Naive thymus-derived CD4-positive, alpha-beta T cell (primary cell): ENCODE data around the gene MYO10. TPM values are rescaled to one million over a fixed set of nuclear protein-coding genes. Genes with fewer than 3 reads are reported as not detected.

Experiments used
- ATAC-seq: fragments of 150-1000 bp; cut with Tn5 transposase; 2 replicates; pipeline ENCODE4 v1.10.0; 2021; ENCODE audit warnings: mild to moderate bottlenecking, moderate library complexity
- CTCF ChIA-PET: fragments of 350-600 bp; sonication (Branson Sonifier 250); formaldehyde crosslinking; loops from one replicate; lab custom pipeline; 2021; ENCODE audit warnings: antibody characterized with exemption; lab: Charles Lee
- POLR2A ChIA-PET: fragments of 350-600 bp; sonication (Branson Sonifier 250); formaldehyde crosslinking; loops from one replicate; lab custom pipeline; 2021; ENCODE audit warnings: antibody characterized with exemption, inconsistent platforms; lab: Charles Lee
- DNase-seq, 9 donors: peaks; one replicate each; pipeline versions ENCODE4 v3.0.0 to v3.0.0-alpha.2; 2020 to 2022; ENCODE audit warnings: mixed read lengths in 1 of 9
- H3K27ac ChIP-seq: one replicate; pipeline ENCODE4 v1.7.0; 2013; ENCODE audit warnings: mild to moderate bottlenecking, low read depth, low read length, moderate library complexity
- H3K27me3 ChIP-seq, 2 donors: one replicate each; pipeline ENCODE4 v1.7.0; 2013; ENCODE audit warnings: low read length in 2 of 2, mild to moderate bottlenecking in 2 of 2, moderate library complexity in 2 of 2; ENCODE audit not compliant: control insufficient read depth in 2 of 2, insufficient read depth in 2 of 2
- H3K36me3 ChIP-seq, 3 experiments: 1 replicate in 2 of 3; 2 replicates in 1 of 3; pipeline ENCODE4 v1.7.0; 2013; ENCODE audit warnings: low read length in 3 of 3, mild to moderate bottlenecking in 3 of 3, moderate library complexity in 1 of 3; ENCODE audit not compliant: insufficient read depth in 3 of 3, control insufficient read depth in 2 of 3
- H3K4me1 ChIP-seq, 2 donors: one replicate each; pipeline ENCODE4 v1.7.0; 2013; ENCODE audit warnings: low read length in 2 of 2, mild to moderate bottlenecking in 2 of 2, moderate library complexity in 1 of 2; ENCODE audit not compliant: control insufficient read depth in 2 of 2, insufficient read depth in 2 of 2
- H3K4me3 ChIP-seq: 2 replicates; pipeline ENCODE4 v1.7.0; 2013; ENCODE audit warnings: mild to moderate bottlenecking, low read length
- H3K9me3 ChIP-seq, 3 experiments: 1 replicate in 2 of 3; 2 replicates in 1 of 3; pipeline ENCODE4 v1.7.0; 2013; ENCODE audit warnings: low read length in 3 of 3; ENCODE audit not compliant: control insufficient read depth in 2 of 3
- H3K27ac Mint-ChIP-seq, 9 donors: one replicate each; pipeline ENCODE4 v1.8.0; 2020 to 2022; ENCODE audit warnings: mixed read lengths in 9 of 9, mild to moderate bottlenecking in 8 of 9, moderate library complexity in 5 of 9, inconsistent platforms in 2 of 9
- H3K27me3 Mint-ChIP-seq, 5 donors: one replicate each; pipeline ENCODE4 v1.8.0; 2021 to 2022; ENCODE audit warnings: mixed read lengths in 5 of 5, mild to moderate bottlenecking in 1 of 5
- H3K36me3 Mint-ChIP-seq, 5 donors: one replicate each; pipeline ENCODE4 v1.8.0; 2020 to 2022; ENCODE audit warnings: mixed read lengths in 5 of 5, mild to moderate bottlenecking in 3 of 5, inconsistent platforms in 1 of 5
- H3K4me1 Mint-ChIP-seq, 7 donors: one replicate each; pipeline ENCODE4 v1.8.0; 2020 to 2022; ENCODE audit warnings: mixed read lengths in 7 of 7, mild to moderate bottlenecking in 3 of 7, inconsistent platforms in 1 of 7
- H3K4me3 Mint-ChIP-seq, 10 donors: one replicate each; pipeline ENCODE4 v1.8.0; 2020 to 2022; ENCODE audit warnings: mild to moderate bottlenecking in 10 of 10, mixed read lengths in 10 of 10, moderate library complexity in 6 of 10, inconsistent platforms in 2 of 10
- H3K9me3 Mint-ChIP-seq, 11 donors: one replicate each; pipeline ENCODE4 v1.8.0; 2020 to 2022; ENCODE audit warnings: mixed read lengths in 11 of 11, mild to moderate bottlenecking in 4 of 11, inconsistent platforms in 1 of 11, moderate library complexity in 1 of 11
- intact Hi-C, 2 donors: fragments of 100-400 bp; cut with micrococcal nuclease; formaldehyde crosslinking; loops; one replicate each; pipeline ENCODE4 v1.15.1; 2023
- polyA plus RNA-seq, 2 donors: library from polyadenylated mRNA; unstranded; fragments of 300-500 nt; fragmentation: Illumina TruSeq; gene quantifications; one replicate each; pipeline ENCODE4 v1.2.3, GENCODE V29; 2021
- total RNA-seq, 6 experiments: library from RNA in 5 of 6; stranded (reverse) in 5 of 6; gene quantifications; 1 replicate in 5 of 6; 2 replicates in 1 of 6; pipeline ENCODE4 v1.2.3 and lab custom pipeline; 2021 to 2026

MYO10 gene
- total and polyA plus RNA-seq, 7 experiments from 2014 or later, result 0.02 to 1.0 TPM; not detected in 5

DNA sequence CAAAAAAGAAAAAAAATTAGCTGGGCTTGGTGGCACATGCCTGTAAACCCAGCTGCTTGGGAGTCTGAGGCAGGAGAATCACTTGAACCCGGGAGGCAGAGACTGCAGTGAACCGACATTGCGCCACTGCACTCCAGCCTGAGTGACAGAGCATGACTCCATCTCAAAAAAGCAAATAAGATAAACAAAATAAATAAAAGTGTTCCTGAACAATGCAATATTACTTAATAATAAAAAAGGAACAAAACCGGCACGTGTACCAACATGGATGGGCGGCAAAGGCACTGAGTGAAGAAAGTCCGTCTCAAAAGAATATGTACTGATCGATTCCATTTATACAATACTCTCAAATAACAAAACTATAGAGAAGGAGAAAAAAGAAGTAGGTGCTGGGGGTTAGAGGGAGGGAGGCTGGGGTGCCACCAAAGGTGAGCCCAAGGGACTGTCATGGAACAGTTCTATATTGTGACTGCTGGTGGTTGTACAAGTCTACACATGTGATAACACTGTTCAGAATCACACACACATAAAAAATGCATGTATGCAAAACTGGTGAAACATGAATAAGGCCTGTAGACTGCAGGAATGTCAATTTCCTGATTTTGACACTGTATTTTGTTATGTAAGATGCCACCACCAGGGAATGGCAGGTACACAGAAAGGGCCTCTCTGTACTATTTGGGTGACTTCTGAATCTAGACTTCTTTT lies 15.8 kb downstream of the MYO10 start:
- Histone ChIP-seq H3K4me1 (no peaks in the 10 kb centered on the region), H3K36me3 (no peaks in the 10 kb centered on the region), H3K4me3 (no peak overlapping the region), H3K27me3 (no peaks in the 10 kb centered on the region), H3K27ac (no peak overlapping the region), H3K9me3 (no peaks in the 10 kb centered on the region)
- peaks cover 0 to 5% (median 3%) of the 10 kb centered on the region in 5 donors for H3K27me3 Mint-ChIP-seq
- H3K36me3 Mint-ChIP-seq, result no peaks in the 10 kb centered on the region
- H3K4me1 Mint-ChIP-seq, result no peaks in the 10 kb centered on the region
- ChIA-PET POLR2A (no interaction called here), CTCF (no interaction called here)
- H3K27ac Mint-ChIP-seq, result no peak overlapping the region
- no peak overlapping the region for H3K4me3 Mint-ChIP-seq
- intact Hi-C loops, result no loop called here
- DNase-seq, result no peak
- peaks cover 0 to 7% (median 0%) of the 10 kb centered on the region in 11 donors for H3K9me3 Mint-ChIP-seq
- no peak for ATAC-seq

DNA sequence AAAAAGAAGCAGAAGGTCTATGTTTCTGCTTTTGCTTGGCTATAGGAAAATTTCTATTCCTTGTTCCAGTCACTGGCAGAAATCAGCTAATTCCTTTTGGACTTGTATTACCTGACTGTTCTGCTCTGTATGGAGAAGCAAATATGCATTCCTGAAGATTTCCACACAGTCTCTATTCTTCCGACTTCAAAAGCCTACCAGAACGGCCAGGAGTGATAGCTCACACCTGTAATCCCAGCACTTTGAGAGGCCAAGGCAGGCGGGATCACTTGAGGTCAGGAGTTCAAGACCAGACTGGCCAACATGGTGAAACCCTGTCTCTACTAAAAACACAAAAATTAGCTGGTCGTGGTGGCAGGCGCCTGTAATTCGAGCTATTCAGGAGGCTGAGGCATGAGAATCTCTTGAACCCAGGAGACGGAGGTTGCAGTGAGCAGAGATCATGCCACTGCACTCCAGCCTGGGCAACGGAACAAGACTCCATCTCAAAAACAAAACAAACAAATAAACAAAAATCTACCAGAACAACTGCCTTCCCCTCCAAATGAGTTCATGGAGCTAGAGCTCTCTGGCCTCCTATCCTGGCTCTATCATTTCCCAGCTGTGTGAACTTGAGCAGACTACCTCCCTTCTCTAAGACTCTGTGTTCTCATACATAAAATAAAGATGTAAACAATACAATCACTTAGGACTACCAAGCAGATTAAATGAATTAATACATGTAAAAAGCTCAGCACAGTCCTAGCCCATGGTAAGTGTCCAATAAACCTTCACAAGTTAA lies 17.0 kb downstream of the MYO10 start:
- H3K4me1 ChIP-seq, result no peaks in the 10 kb centered on the region
- Mint-ChIP-seq H3K4me1 (no peaks in the 10 kb centered on the region), H3K27ac (no peak overlapping the region), H3K27me3 (peaks cover 0 to 5% (median 3%) of the 10 kb centered on the region in 5 donors), H3K9me3 (peaks cover 0 to 7% (median 0%) of the 10 kb centered on the region in 11 donors), H3K4me3 (no peak overlapping the region), H3K36me3 (no peaks in the 10 kb centered on the region)
- intact Hi-C loops, result no loop called here
- DNase-seq (no peak), ATAC-seq (no peak)
- H3K4me3 ChIP-seq, result no peak overlapping the region
- no peak overlapping the region for H3K27ac ChIP-seq
- H3K27me3 ChIP-seq, result no peaks in the 10 kb centered on the region
- no peaks in the 10 kb centered on the region for H3K9me3 ChIP-seq
- ChIA-PET CTCF (no interaction called here), POLR2A (no interaction called here)
- H3K36me3 ChIP-seq, result no peaks in the 10 kb centered on the region

DNA sequence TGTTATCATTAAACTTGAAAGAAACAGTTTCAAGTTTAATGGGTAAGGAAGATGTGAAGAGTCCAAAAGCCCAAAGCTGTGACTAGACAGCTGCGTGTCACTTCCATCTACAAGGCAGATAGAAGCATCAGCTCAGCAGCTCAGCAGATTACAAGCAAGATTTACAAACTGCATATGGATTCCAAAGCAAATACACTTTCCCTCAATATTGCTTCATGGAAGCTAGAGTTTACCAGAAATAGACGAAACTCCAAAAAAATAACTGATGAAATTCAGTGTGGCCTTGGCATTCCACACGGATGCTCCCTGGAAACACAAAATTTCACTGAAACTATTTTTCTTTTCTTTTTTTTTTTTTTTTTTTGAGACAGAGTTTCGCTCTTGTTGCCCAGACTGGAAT lies 17.9 kb downstream of the MYO10 start:
- Histone ChIP-seq H3K27ac (no peak overlapping the region), H3K9me3 (no peaks in the 10 kb centered on the region), H3K36me3 (no peaks in the 10 kb centered on the region), H3K27me3 (no peaks in the 10 kb centered on the region), H3K4me1 (no peaks in the 10 kb centered on the region), H3K4me3 (no peak overlapping the region)
- no peak for ATAC-seq
- Mint-ChIP-seq H3K4me1 (no peaks in the 10 kb centered on the region), H3K9me3 (peaks cover 0 to 7% (median 0%) of the 10 kb centered on the region in 11 donors), H3K36me3 (no peaks in the 10 kb centered on the region), H3K27ac (no peak overlapping the region), H3K4me3 (no peak overlapping the region), H3K27me3 (peaks cover 0 to 11% (median 3%) of the 10 kb centered on the region in 5 donors)
- ChIA-PET CTCF (no interaction called here), POLR2A (no interaction called here)
- intact Hi-C loops, result no loop called here
- no peak for DNase-seq

DNA sequence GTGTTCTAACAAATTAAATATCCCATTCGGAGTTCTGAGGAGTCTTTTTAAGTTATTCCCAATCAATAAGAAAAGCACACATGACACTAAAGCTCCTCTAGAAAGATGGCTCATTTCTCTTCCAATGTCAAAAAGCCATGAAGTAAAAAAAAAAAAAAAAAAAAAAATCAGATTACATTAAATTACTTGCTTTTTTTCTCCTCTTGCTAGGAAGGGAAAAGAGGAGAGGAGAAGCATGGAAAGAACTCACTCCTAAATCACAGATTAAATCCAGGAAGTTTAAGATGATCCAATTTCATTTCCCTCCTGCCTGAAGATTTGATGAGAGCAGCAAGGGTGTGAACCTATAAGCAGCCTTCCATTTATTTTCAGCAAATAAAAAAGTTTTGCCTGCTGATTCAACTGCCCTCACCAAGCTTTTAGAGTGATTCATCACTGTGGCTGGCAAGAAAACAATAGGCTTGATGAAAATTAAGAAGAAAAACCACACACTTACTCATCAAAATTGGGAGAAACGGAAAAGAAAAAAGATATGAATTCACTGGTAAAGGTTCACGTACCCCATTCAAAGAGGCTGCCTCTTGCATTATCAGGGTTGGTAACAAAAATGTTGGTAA lies 19.7 kb downstream of the MYO10 start:
- Histone ChIP-seq H3K9me3 (no peaks in the 10 kb centered on the region), H3K4me3 (no peak overlapping the region), H3K36me3 (no peaks in the 10 kb centered on the region), H3K4me1 (no peaks in the 10 kb centered on the region), H3K27me3 (no peaks in the 10 kb centered on the region), H3K27ac (no peak overlapping the region)
- DNase-seq (no peak), ATAC-seq (no peak)
- Mint-ChIP-seq H3K4me3 (no peak overlapping the region), H3K9me3 (peaks cover 0 to 8% (median 0%) of the 10 kb centered on the region in 11 donors), H3K4me1 (no peaks in the 10 kb centered on the region), H3K36me3 (no peaks in the 10 kb centered on the region), H3K27me3 (peaks cover 0 to 16% (median 3%) of the 10 kb centered on the region in 5 donors), H3K27ac (no peak overlapping the region)
- POLR2A ChIA-PET, result no interaction called here
- CTCF ChIA-PET, result no interaction called here
- intact Hi-C loops, result no loop called here

DNA sequence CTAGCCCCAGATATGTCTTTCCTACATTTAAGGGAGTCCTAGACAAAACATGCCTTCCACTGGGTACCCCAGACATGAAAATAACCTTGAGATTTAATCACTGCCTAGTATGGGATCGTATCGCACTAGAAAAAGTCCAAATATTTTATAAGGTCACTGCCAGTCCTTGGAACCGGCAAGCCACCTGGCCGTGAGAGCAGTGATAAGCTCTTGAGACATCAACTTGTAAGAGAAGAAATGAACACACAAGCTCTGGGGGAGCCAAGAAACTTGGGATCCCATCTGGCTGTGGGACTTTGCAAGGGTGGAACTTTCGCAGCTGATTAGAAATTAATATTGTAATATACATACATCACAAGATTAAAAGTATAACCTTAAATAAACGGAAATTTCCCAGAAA lies 21.5 kb downstream of the MYO10 start:
- Histone ChIP-seq H3K9me3 (no peaks in the 10 kb centered on the region), H3K36me3 (no peaks in the 10 kb centered on the region), H3K27ac (no peak overlapping the region), H3K4me3 (no peak overlapping the region), H3K27me3 (no peaks in the 10 kb centered on the region), H3K4me1 (no peaks in the 10 kb centered on the region)
- Mint-ChIP-seq H3K27me3 (peaks cover 0 to 16% (median 3%) of the 10 kb centered on the region in 5 donors), H3K4me1 (no peaks in the 10 kb centered on the region), H3K9me3 (peaks cover 0 to 8% (median 0%) of the 10 kb centered on the region in 11 donors), H3K36me3 (no peaks in the 10 kb centered on the region), H3K27ac (no peak overlapping the region), H3K4me3 (no peak overlapping the region)
- ChIA-PET POLR2A (no interaction called here), CTCF (no interaction called here)
- ATAC-seq (no peak), DNase-seq (no peak)
- intact Hi-C loops, result no loop called here

DNA sequence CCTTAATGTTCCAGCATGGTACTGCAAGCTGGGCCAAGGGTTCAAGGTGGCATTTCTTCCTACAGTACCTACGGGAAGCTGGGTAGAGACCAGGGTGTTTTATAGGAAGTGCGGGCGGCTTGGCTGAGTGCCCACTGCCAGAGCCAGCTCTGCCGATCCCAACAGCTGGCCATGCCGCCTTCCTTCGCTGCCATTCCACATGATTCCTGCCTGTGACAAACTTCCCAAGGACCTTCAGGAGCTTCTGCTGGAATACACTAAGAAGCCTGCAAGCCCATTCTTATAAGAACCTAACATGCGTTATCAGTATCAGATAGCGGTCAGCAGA lies 22.0 kb downstream of the MYO10 start:
- Mint-ChIP-seq H3K9me3 (peaks cover 0 to 6% (median 0%) of the 10 kb centered on the region in 11 donors), H3K27ac (no peak overlapping the region), H3K27me3 (peaks cover 0 to 11% (median 3%) of the 10 kb centered on the region in 5 donors), H3K36me3 (no peaks in the 10 kb centered on the region), H3K4me3 (no peak overlapping the region), H3K4me1 (no peaks in the 10 kb centered on the region)
- H3K27ac ChIP-seq, result no peak overlapping the region
- ChIA-PET POLR2A (no interaction called here), CTCF (no interaction called here)
- H3K36me3 ChIP-seq, result no peaks in the 10 kb centered on the region
- ATAC-seq, result no peak
- intact Hi-C loops, result no loop called here
- H3K27me3 ChIP-seq, result no peaks in the 10 kb centered on the region
- no peak overlapping the region for H3K4me3 ChIP-seq
- H3K4me1 ChIP-seq, result no peaks in the 10 kb centered on the region
- no peak for DNase-seq
- H3K9me3 ChIP-seq, result no peaks in the 10 kb centered on the region
